GM10847 (cell line): ENCODE measurements around the gene CAV2.

Source experiments
- POLR2A ChIP-seq: IDR thresholded peaks from 2 replicates; pipeline ENCODE4 v1.6.1; 2011; ENCODE audit not compliant: insufficient read length; ENCODE audit errors: extremely low read depth

The CAV2 gene

DNA sequence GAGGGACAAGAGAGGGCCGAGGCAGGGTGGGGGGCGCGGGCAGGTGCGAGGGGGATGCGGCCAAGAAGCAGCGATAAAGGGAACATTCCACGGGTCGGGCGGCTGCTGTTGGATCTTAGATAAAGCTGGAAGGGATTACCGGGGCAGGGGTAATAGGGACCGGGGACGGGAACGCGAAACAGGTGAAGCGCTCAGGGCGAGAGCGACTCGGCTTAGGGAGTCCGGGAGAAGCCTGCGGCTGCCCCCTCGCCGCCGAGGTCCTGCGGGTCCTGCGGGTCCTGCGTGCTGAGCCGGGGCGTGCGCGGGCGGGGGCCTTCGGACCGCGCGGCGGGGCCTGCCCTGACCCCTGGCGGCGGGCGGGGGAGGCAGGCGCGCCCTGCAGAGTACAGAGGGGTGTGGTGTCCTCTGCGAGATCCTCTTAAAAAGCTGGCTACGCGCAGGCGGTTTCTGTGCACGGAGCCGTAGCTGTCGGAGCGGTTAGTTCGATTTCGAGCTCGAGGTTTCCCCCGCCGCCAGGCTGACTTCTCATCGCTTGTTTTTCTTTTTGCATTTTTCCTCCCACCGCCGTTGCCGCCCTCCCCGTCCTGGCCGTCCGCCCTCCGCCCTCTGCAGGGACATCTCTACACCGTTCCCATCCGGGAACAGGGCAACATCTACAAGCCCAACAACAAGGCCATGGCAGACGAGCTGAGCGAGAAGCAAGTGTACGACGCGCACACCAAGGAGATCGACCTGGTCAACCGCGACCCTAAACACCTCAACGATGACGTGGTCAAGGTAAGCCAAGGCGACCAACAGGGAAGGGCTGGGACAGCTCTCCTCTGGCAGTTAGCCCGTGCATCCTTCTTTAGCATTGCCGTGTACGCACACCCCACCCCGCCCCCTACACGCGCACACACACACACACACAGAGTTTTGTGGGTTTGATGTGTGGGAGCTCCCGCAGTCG is 26.6 kb downstream of the CAV2 start:
- TF ChIP-seq POLR2A = no peak

GRCh38 chr7:116526897-116527296 is 27.4 kb downstream of the CAV2 start:
- no peak for TF ChIP-seq POLR2A

DNA sequence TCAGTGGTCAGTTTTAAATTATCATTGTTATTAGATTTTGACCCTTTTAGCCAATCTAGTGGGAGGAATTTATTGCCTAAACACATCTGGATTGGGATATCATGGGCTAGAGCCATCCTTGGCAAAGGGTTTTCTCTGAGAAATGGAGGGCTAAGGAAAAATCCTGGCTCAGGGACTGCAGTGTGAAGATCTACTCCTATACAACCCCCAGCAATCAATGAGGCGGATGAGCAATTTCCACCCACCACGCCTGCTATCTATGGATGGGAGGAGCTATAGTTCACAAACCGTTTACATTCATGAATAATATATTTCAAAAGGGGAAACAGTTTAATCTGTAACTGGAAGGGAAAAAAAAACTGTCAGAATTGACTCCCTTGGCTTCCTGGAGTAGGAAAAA is 28.0 kb downstream of the CAV2 start:
- no peak for TF ChIP-seq POLR2A

DNA sequence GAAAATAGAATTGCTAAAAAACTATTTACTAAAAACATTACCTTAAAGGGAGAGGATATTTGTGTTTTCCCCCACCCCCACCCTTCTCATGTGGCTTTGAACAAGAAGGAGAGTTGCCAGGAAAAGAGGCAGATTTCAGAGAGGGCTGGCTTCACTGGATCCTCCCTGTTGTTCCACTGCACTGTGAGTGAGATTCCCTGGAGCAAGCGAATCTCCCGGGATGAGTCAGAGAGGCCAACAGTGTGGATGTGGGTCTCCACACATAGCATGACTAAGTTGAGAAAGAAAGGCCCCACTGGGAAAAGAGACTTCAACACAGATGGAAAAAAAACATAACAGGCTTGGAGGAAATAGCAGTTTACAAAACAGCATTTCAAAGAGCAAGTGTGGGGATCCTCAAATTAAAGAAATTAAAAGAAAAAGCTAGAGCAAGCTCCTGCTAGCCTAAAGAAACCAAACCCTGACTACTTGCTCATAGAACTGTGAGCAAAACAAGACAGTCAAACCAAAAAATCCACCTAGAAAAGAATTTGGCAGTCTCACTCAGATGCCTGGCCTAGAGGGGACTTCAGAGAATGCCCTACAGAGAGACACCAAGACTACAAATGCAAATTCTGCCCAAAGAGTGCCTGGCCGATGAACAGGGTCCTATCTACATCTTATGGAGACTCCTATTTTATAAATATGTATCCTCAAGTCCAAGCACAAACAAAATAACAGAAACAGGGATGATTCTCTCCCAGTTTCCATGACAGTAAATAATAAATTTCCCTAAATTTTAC is 28.7 kb downstream of the CAV2 start:
- TF ChIP-seq POLR2A = no peak

GRCh38 chr7:116529250-116529649 is 29.7 kb downstream of the CAV2 start:
- TF ChIP-seq POLR2A = no peak

GRCh38 chr7:116530107-116530820 is 30.7 kb downstream of the CAV2 start:
- no peak for TF ChIP-seq POLR2A

DNA sequence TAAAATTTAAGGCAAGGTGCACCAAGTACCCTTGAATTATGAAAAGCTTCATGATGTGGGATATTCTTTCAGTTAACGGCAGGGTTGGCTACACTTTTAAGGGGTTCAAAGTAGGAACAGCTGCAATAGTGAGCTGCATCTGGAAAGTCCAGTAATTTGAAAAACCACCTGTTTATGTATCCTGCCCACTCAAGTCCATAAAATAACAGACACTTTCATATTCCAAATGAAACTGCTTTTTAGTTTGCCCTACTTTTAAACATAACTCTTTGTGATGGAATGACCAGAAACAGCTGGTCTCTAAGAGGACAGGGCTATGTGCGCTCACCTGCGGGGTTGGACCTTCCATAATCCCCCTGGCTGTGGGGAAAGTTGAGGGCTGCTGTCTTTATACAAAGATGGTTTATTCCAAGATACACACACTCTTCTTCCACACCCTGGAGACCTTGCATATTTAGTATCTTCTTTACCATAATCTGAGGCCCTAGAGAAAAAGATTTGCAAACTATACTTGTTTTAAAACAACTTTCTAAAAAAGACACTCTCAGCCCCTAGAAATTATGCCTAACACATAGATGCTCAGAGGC is 32.7 kb downstream of the CAV2 start:
- TF ChIP-seq POLR2A = no peak

DNA sequence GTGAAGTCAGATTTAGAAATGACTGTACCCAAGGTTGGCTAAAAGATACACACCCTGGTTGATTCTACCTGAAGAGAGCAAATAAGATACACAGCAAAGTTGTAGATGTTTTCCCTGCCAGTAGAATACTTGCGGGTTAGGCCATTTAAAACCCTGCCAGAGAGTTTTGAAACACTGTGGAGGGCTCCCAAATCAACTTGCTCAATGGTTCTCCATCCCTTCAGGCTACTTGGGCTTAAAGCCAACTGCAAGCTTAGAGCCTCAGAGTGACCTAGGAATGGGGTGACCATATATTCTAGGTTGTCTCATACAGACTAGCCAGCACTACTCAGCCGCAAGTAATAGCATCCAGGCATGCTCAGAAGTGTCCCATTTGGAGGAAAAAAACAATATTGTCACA is 35.3 kb downstream of the CAV2 start:
- no peak for TF ChIP-seq POLR2A

- no peak for TF ChIP-seq POLR2A
Measured at GRCh38 chr7:116535416-116535815, 35.9 kb downstream of the CAV2 start.

GRCh38 chr7:116538138-116538537 is 38.6 kb downstream of the CAV2 start:
- TF ChIP-seq POLR2A = no peak

DNA sequence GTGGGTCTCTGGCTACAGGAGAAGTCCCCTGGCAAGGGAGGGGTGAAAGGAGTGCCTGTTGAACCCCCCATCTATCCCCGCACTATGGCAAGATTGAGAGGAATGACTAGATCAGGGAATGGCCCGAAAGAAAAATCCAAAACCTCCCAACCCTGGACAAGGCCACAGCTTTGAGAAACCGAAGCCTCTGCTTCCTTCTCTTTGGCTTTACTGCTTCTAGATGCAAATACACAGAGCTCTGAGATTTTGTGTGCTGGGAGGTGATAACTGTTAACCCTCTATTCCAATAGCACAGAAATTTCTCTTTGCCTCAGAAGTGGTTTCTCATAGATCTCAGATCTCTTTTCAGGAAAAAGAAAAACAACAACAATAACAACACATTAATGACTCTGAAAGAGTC is 40.3 kb downstream of the CAV2 start:
- TF ChIP-seq POLR2A = no peak

- no peak for TF ChIP-seq POLR2A
Measured at GRCh38 chr7:116540743-116541142, 41.2 kb downstream of the CAV2 start.

- TF ChIP-seq POLR2A = no peak
Measured at GRCh38 chr7:116541951-116542350, 42.4 kb downstream of the CAV2 start.

- no peak for TF ChIP-seq POLR2A
Measured at GRCh38 chr7:116542618-116543017, 43.1 kb downstream of the CAV2 start.

DNA sequence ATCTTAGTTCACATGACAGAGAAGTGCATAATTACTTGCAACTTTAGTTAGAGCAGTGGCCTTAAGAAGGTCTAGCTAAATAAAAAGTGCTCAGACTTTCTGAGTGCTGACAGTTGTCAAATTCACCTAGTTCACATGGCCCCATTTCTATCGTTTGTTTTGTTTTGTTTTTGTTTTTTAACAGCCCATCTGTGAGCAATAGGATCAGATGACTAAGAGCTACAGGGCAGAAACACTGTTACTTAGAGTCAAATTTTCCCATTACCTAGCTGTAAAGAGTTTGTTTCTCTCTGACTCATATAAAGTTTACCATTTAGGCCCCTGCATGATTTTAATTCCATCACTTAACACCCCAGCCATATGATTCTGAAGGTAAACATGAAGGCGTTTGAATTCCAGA is 44.1 kb downstream of the CAV2 start:
- TF ChIP-seq POLR2A = no peak

DNA sequence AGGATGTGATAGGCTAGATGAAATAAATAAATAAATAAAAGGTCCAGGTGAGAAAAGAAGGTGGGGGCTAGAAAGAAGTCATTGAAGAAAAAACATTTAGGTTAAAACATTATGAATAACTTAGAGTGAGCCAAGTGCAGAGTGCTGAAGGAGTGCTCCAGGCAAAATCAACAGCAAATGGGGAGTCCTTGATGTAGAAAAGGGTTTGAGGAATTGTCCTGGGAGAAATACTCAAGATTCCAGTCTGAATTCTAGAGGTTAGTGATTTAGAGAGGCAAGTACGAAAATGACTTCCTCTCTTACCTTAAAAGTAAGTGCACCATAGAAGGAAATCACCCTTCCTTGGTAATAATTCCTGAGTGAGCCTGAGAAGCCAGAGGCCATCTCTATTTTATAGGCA is 44.9 kb downstream of the CAV2 start:
- TF ChIP-seq POLR2A = no peak
